NCI-H2227 treated with DMSO at 0.1 percent for 48 hours (cell line): ENCODE data around the gene DCAF12.
"Not testable (repeated sequence)": the region's sequence is repeated elsewhere in the genome, so short reads cannot be mapped to it uniquely, and the experiment has no call there.

ENCODE experiments used
- DNase-seq: peaks from one replicate; lab custom pipeline; 2025; lab: John Stamatoyannopoulos, UW

Gene DCAF12

DNA sequence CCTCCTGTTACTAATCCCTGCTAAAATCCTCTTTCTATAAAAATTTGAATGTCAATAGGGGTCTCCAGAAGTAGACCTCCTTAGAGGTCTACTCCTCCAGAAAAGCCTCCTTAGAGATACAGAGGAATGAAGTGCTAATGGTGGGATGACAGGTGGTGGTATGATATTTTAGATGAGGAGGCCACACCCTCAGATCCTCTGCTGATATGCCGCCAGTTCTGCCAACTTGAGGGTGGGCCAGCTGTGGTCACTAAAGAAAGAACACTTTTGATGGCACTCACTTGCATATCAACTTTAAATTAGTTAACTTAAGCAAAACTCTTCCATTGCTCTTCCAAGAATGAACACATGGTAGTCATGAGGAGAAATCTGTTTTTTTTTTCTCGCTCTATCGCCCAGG is 61.0 kb downstream of the DCAF12 start:
- DNase-seq, result no peak

DNA sequence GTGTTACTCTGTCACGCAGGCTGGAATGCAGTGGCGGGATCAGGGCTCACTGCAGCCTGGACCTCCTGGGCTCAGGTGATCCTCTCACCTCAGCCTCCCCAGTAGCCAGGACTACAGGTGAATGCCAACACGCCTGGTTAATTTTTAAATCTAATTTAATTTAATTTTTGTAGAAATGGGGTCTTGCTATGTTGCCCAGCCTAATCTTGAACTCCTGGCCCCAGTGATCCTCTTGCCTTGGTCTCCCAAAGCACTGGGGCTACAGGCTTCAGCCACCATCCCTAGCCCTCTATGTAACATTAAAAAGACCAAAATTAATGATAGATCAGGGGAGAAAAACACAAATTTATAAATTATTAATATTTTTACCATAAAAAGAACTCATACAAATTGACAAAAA is 66.5 kb downstream of the DCAF12 start:
- no peak for DNase-seq

DNA sequence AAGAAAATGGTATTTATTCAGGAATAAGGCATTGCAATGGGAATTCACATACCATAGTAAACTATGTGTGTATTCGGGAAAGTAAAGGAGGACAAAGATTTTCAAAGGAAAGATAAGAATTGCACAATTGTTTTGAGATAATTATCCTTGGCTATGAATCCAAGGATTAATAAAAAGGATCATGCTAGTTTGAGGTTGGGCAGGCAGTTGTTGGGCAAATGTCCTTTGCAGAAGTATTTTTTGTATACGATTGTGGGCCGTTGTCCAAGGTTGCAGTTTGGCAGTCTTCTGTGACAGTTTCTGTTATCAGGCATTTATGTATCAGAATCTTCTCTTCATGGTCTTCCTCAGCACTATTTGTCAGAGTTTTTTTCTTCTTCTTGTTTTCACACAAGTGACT is 67.2 kb downstream of the DCAF12 start:
- DNase-seq, result no peak

DNA sequence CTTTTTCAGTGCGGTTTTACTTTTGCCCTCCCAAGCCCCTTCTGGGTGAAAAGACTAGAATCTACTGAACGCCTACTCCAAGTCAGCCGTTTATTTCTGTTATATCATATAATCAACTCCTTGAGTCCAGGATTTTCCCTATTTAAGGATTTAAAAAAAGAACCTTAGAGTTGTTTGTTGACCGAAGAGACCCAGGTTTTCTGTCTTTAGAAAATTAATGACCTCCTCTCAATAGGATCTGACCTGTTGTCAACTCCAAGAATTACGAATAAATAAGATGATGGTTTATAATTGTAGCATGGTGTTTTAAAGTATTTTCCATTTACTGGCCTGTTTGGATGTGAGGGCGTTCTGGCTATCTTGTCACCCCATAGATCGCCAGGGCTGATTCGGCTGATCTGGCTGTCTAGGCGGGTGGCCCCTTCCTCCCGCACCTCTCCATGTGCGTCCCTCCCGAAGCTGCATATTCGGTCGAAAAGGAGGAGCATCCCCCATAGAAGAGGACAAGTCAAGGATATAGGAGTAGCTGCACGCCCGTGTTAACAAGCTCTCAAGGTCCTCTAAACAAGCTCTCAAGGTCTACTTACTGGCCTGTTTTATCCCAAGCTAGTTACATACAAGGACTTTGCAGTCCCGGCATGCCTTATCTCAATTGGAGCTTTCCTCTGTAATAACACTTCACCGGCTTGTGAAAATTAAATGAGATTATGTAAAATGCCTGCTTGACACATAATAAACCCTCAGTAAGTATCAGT is 76.7 kb downstream of the DCAF12 start:
- peak; percentile 39 for DNase-seq

DNA sequence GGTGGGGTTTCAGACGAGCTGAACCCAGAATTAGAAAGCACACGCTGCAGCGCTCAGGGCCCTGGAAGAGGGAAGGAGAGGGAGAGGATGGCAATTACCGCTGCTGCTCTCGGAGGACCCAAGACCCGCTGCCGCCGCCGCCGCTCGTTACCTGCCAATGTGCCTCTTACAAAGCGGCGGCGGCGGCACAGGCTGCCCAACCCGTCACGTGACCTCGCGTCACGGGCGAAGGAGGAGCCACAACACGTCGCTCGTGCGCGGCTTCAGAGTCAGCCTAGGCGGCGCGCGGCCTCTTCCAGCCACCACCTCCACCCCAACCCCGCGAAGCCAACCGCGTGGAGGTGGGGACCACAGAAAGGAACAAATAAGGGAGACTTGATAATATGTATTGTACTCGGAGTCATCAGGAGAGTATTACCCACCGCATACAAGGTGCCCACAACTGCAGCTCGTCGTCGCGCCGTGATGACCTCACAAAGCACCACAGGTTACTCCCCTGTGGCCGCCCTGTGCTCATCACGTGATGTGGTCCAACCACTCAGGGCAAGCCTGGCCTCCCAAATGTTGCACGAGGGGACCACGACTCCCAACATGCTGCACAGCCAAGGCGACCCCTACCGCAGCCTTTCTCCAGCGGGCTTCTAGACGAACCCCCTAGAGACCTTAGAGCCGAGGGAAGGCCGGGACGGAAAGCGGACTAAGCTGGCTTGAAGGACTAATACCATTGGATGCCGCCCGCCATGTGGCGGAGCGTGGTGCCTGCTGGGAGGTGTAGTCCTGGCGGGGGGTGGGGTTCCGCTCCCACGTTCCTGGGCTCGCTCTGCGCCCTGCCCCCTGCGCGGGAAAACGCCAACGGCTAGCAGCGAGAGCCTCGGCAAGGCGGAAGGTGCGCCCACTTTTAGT is 77.5 kb downstream of the DCAF12 start, which contains the start of gene UBAP2:
UBAP2 (minus strand) TSS at position 161 of the 903 bp plus-strand sequence. CDS start 31,739 bp downstream, outside the sequence.
- DNase-seq, result peak; percentile 94

DNA sequence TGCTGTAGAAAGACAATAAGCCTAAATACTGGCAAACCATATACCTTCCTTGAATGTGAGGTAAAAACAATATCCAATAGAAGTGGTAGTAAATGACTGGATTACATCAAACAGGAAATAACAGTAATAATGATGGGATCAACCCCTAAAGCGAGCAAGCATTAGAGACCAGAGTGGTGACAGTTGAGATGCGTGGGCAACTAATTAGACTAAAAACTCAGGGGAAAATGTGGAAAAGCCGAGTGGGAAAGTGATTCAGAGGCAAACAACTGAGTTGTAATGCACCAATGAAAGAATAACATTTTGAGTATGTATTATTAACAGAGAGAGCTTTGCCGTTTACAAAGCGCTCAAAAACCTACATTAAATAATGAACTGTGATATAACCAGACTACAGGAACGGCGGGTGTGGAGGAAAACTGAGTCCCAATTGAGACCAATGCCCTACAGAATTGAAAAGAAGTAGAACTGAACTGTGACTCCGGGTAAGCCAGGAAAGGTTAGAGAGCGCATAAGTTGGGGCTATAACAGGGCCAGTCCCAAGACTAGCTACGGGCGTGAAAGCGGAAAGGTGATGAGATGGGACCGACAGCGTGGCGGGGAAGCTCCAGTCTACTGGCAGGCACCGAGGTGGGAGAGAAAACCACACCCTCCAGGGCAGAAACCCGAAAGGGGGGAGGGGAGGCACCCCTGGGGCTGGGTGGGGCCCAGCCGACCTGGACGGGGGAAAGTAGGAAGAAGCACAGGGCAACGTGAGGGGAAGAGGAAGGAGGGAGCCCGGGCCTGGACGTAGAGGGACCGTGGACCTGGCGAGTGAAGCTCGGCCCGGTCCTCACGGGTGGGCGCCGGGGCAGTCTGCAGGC is 78.4 kb downstream of the DCAF12 start:
- no peak for DNase-seq

DNA sequence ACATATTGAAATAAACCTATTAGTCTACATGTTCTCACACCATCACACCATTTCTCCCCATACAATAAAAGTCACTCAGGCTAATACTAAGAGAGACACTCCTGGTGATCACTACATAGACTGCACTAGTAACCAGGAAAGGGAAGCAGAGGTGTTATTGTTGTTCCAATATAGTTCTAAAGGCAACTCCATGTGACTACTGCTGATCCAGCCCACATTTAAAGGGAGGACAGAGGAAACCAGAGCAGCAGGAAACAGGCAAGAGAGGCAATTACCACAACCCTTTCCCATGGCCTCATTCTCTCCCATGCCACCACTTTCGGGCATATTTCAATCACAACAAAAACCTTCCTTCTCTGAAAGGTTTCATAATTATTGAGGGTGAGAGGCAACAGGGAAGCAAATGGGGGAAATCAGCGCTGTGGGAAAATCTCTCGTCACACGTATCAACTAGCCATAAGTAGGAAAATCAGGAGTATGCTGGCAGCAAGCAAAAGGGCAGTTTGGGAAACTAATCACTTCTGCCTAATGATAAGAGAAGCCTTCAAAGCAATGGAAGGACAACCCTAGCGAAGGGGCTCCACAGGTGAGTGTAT is 79.6 kb downstream of the DCAF12 start:
- no peak for DNase-seq

DNA sequence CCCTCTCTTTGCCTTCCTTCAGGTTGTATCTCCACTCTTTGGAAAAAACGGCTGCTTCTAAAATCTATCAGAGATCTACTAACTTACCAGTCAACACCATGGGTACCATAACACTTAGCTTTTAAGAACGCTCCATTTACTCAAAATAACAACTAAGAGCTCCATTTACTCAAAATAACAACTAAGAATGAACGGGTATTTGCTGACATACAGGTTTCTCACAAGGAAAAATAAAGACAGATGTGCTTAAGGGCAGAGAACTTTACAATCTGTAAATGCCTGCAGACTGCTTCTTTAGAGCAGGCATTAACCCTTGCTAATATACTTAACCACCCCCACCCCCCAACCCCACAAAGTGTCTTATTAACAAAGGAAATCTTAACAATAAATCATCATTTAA is 80.6 kb downstream of the DCAF12 start:
- no peak for DNase-seq

DNA sequence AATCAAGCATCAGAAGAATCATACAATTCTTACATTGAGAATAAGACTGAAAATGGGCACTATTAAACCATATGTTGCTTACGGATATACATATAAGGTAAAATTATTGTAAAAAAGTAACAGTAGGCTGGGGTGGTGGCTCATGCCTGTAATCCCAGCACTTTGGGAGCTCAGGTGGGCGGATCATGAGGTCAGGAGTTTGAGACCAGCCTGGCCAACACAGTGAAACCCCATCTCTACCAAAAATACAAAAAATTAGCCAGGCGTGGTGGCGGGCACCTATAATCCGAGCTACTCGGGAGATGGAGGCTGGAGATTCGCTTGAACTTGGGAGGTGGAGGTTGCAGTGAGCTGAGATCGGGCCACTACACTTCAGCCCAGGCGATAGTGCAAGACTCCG is 84.4 kb downstream of the DCAF12 start:
- not testable (repeated sequence) for DNase-seq

DNA sequence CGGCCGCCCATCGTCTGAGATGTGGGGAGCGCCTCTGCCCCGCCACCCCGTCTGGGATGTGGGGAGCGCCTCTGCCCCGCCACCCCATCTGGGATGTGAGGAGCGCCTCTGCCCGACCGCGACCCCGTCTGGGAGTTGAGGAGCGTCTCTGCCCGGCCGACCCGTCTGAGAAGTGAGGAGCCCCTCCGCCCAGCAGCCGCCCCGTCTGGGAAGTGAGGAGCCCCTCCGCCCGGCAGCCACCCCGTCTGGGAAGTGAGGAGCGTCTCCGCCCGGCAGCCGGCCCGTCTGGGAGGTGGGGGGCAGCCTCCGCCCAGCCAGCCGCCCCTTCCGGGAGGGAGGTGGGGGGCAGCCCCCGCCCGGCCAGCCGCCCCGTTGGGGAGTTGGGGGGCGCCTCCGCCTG is 87.6 kb downstream of the DCAF12 start:
- DNase-seq, result not testable (repeated sequence)

DNA sequence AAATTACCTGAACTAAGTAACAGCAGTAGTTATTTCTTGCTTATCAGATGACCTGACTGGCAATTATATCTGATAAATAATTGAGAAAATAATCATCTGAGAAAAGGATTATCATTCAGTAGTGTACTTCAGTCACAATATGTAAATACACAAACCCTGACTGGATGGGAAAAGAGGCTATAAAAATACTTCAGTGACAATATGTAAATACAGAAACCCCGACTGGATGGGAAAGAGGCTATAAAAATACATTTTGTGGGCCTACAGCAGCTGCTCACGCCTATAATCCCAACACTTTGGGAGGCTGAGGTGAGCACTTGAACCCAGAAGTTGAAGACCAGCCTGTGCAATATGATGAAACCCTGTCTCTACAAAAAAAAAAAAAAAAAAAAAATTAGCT is 88.9 kb downstream of the DCAF12 start:
- no peak for DNase-seq

DNA sequence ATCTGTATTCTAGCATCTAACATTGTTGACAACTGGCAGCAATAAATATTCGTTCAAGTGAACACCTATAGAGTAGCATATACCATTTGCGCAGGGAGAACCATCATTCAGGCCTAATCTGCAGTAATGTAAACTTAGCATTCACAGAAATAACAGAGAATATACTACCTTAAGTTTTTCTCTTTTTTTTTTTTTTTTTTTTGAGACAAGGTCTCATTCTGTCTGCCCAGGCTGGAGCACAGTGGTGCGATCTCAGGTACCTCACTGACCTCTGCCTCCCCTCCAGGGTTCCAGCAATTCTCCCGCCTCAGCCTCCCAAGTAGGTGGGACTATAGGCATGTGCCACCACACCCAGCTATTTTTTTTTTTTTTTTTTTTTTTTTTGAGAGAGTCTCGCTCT is 89.9 kb downstream of the DCAF12 start:
- DNase-seq, result no peak
